LHCN-M2 (cell line): ENCODE results near the gene TAS2R9. TPM values are rescaled to one million over a fixed set of nuclear protein-coding genes. Genes with fewer than 3 reads are reported as not detected.

Experiments
- total RNA-seq: library from RNA; depleted of rRNA; stranded (reverse); fragments of >200 nt; gene quantifications from 2 replicates; pipeline ENCODE4 v1.2.3, GENCODE V29; 2014; rRNA removed

TAS2R9 gene
- total RNA-seq, 1 experiment from 2014 or later: 0.34 TPM

Other genes with a start within 250 kb of the TAS2R9 start
- 34.2 and 47.0 TPM in 2 replicates for gene MAGOHB, start 196.6 kb downstream of the TAS2R9 start, total RNA-seq
- 1.7 and 2.1 TPM in 2 replicates for gene STYK1, start 136.1 kb downstream of the TAS2R9 start, total RNA-seq
- 137 and 159 TPM in 2 replicates for gene YBX3, start 86.8 kb downstream of the TAS2R9 start, total RNA-seq
- 0.32 TPM in 1 of 2 replicates, not detected in the other for gene TAS2R7, start 7.5 kb downstream of the TAS2R9 start, total RNA-seq
- gene TAS2R8, start 2.9 kb downstream of the TAS2R9 start, total RNA-seq: not detected in 2 replicates
- 0.19 and 0.40 TPM in 2 replicates for gene TAS2R10, start 16.2 kb upstream of the TAS2R9 start, total RNA-seq
- 0.34 and 1.9 TPM in 2 replicates for gene PRR4, start 39.3 kb upstream of the TAS2R9 start, total RNA-seq
- gene PRH1, start 74.1 kb upstream of the TAS2R9 start, total RNA-seq: 6.6 and 8.7 TPM in 2 replicates
- 0.06 and 0.63 TPM in 2 replicates for gene TAS2R13, start 99.4 kb upstream of the TAS2R9 start, total RNA-seq
- 1.0 TPM in 1 of 2 replicates, not detected in the other for gene PRH2, start 119.1 kb upstream of the TAS2R9 start, total RNA-seq
- gene TAS2R14, start 129.1 kb upstream of the TAS2R9 start, total RNA-seq: 1.7 and 1.8 TPM in 2 replicates
- 0.58 and 0.75 TPM in 2 replicates for gene TAS2R50, start 176.7 kb upstream of the TAS2R9 start, total RNA-seq
- gene TAS2R20, start 188.1 kb upstream of the TAS2R9 start, total RNA-seq: 0.51 and 0.75 TPM in 2 replicates
- gene TAS2R19, start 212.5 kb upstream of the TAS2R9 start, total RNA-seq: 0.75 and 1.9 TPM in 2 replicates
- 1.4 and 1.5 TPM in 2 replicates for gene TAS2R31, start 221.2 kb upstream of the TAS2R9 start, total RNA-seq